Mesothelial cell of epicardium (in vitro differentiated cells): ENCODE measurements around the gene C16orf82. TPM values are rescaled to one million over a fixed set of nuclear protein-coding genes. Genes with fewer than 3 reads are reported as not detected.

ENCODE experiments used
- DNase-seq, 2 experiments: peaks; one replicate each; pipeline ENCODE4 v3.0.0; 2021; ENCODE audit warnings: low spot score in 2 of 2; ENCODE audit not compliant: unreplicated experiment in 2 of 2
- H3K27ac Mint-ChIP-seq: 2 replicates; pipeline ENCODE4 v1.8.0; 2021; ENCODE audit warnings: mixed read lengths
- H3K27me3 Mint-ChIP-seq: 2 replicates; pipeline ENCODE4 v1.8.0; 2021; ENCODE audit warnings: low read depth, mixed read lengths
- H3K36me3 Mint-ChIP-seq: 2 replicates; pipeline ENCODE4 v1.8.0; 2021; ENCODE audit warnings: mixed read lengths
- H3K4me1 Mint-ChIP-seq: 2 replicates; pipeline ENCODE4 v1.8.0; 2021; ENCODE audit warnings: mixed read lengths
- H3K4me3 Mint-ChIP-seq: 2 replicates; pipeline ENCODE4 v1.8.0; 2021; ENCODE audit warnings: mild to moderate bottlenecking, moderate library complexity, mixed read lengths
- H3K9me3 Mint-ChIP-seq: 2 replicates; pipeline ENCODE4 v1.8.0; 2021; ENCODE audit warnings: mixed read lengths
- CTCF ChIP-seq: fragments of 200-600 bp; sonication (generic); IDR thresholded peaks from one replicate; pipeline ENCODE4 v1.5.0; 2021; ENCODE audit warnings: antibody characterized with exemption; ENCODE audit not compliant: unreplicated experiment
- total RNA-seq: library from RNA; stranded (reverse); gene quantifications from 3 replicates; pipeline ENCODE4 v1.2.1, GENCODE V29; 2021

C16orf82 gene
- total RNA-seq, 1 donor from 2014 or later = not detected

- Mint-ChIP-seq H3K36me3 (no peaks in the 10 kb centered on the region), H3K27me3 (peaks cover 44% of the 10 kb centered on the region), H3K27ac (no peak overlapping the region), H3K4me3 (no peak overlapping the region), H3K9me3 (no peaks in the 10 kb centered on the region), H3K4me1 (peaks cover 2% of the 10 kb centered on the region)
- peak in 1 of 2 experiments; percentile 27 for DNase-seq
- no peak for TF ChIP-seq CTCF
Observed at GRCh38 chr16:27114006-27114405, 47.3 kb downstream of the C16orf82 start.

DNA sequence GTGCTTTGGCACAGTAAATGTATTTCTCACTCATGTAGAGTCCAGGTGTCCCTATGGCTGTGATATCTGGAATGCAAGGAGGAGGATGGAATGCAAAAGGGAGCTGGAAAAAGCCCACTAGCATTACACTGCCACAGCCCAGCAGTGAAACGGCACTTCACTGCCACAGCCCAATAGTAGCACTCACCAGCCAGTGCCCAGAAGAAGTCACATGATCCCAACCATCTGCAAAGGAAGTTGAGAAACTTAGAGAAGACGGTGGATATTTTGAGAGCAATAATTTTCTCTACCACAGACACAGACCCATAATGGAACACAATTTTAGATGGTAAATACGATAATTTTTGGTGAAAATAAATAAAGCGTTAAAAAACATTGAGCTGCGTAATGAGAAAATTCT is 51.8 kb downstream of the C16orf82 start:
- DNase-seq = no peak
- H3K36me3 Mint-ChIP-seq = no peaks in the 10 kb centered on the region
- peaks cover 25% of the 10 kb centered on the region for H3K9me3 Mint-ChIP-seq
- TF ChIP-seq CTCF = no peak
- H3K27me3 Mint-ChIP-seq = peaks cover 35% of the 10 kb centered on the region
- no peak overlapping the region for H3K27ac Mint-ChIP-seq
- H3K4me3 Mint-ChIP-seq = no peak overlapping the region
- H3K4me1 Mint-ChIP-seq = no peaks in the 10 kb centered on the region

Other genes with a start within 250 kb of the C16orf82 start
- 8.5 to 11.8 TPM (median 9.2 TPM) in 3 replicates for gene KDM8, start 136.6 kb downstream of the C16orf82 start, total RNA-seq
- gene NSMCE1, start 201.8 kb downstream of the C16orf82 start, total RNA-seq = 25.4 to 26.6 TPM (median 25.8 TPM) in 3 replicates
- 6.4 to 8.2 TPM (median 6.8 TPM) in 3 replicates for gene IL4R, start 247.0 kb downstream of the C16orf82 start, total RNA-seq